A673 (cell line): ENCODE results near the gene SMAP2. TPM values are rescaled to one million over a fixed set of nuclear protein-coding genes. Genes with fewer than 3 reads are reported as not detected.

Experiments
- BruUV-seq: library from RNA; stranded (reverse); fragments of 400-500 nt; replicated peaks from 2 replicates; lab custom pipeline; 2021; lab: Mats Ljungman, UMichigan
- CTCF ChIA-PET: fragments of 300-600 bp; sonication (Branson Sonifier 250); formaldehyde crosslinking; loops from one replicate; lab custom pipeline; 2022; ENCODE audit warnings: antibody characterized with exemption; lab: Charles Lee
- POLR2A ChIA-PET: fragments of 300-600 bp; sonication (Branson Sonifier 250); formaldehyde crosslinking; loops from one replicate; lab custom pipeline; 2022; ENCODE audit warnings: antibody characterized with exemption; ENCODE audit not compliant: low non-redundant PET; lab: Charles Lee
- DNase-seq: peaks from one replicate; pipeline ENCODE4 v3.0.0-alpha.2; 2015; ENCODE audit warnings: low spot score
- H3K27ac ChIP-seq: fragments of 200-600 bp; sonication (generic); 2 replicates; pipeline ENCODE4 v1.5.1; 2016; ENCODE audit warnings: mixed run types, low read depth, mild to moderate bottlenecking, mixed read lengths, antibody characterized with exemption, low read length; ENCODE audit not compliant: poor library complexity, severe bottlenecking
- H3K27me3 ChIP-seq: fragments of 200-600 bp; sonication (generic); replicated peaks from 2 replicates; pipeline ENCODE4 v1.6.1; 2017; ENCODE audit warnings: mixed run types, low read depth, mild to moderate bottlenecking, mixed read lengths, antibody characterized with exemption, low read length; ENCODE audit not compliant: insufficient read depth, poor library complexity
- H3K36me3 ChIP-seq: fragments of 200-600 bp; sonication (generic); 2 replicates; pipeline ENCODE4 v1.6.1; 2016; ENCODE audit warnings: mixed run types, mild to moderate bottlenecking, mixed read lengths, antibody characterized with exemption, low read length; ENCODE audit not compliant: insufficient read depth, poor library complexity, severe bottlenecking
- H3K4me1 ChIP-seq: fragments of 200-600 bp; sonication (generic); 2 replicates; pipeline ENCODE4 v1.6.1; 2017; ENCODE audit warnings: mixed run types, mild to moderate bottlenecking, mixed read lengths, antibody characterized with exemption, low read length; ENCODE audit not compliant: insufficient read depth, poor library complexity, severe bottlenecking
- H3K4me3 ChIP-seq: fragments of 200-600 bp; sonication (generic); 2 replicates; pipeline ENCODE4 v1.5.1; 2016; ENCODE audit warnings: low read depth, mixed run types, mild to moderate bottlenecking, mixed read lengths, low read length; ENCODE audit not compliant: poor library complexity, severe bottlenecking
- H3K9me3 ChIP-seq: fragments of 200-600 bp; sonication (generic); 2 replicates; pipeline ENCODE4 v1.6.1; 2016; ENCODE audit warnings: mixed run types, low read depth, mild to moderate bottlenecking, mixed read lengths, antibody characterized with exemption, low read length; ENCODE audit not compliant: poor library complexity, severe bottlenecking
- CTCF ChIP-seq: fragments of 300-800, 200-600 bp; sonication (generic); conservative IDR thresholded peaks from 2 replicates; pipeline ENCODE4 v1.5.1; 2017; ENCODE audit warnings: low read depth, mild to moderate bottlenecking, antibody characterized with exemption, low read length, moderate library complexity, mixed read lengths
- EZH2 ChIP-seq: fragments of 200-600 bp; sonication (generic); IDR thresholded peaks from 2 replicates; pipeline ENCODE4 v1.6.1; 2017; ENCODE audit warnings: borderline replicate concordance, low read depth, mild to moderate bottlenecking, mixed read lengths, antibody characterized with exemption, low read length; ENCODE audit not compliant: poor library complexity, severe bottlenecking
- intact Hi-C: fragments of 100-400 bp; cut with micrococcal nuclease; formaldehyde crosslinking; loops from one replicate; pipeline ENCODE4 v1.10.0; 2022; ENCODE audit not compliant: unreplicated experiment
- total RNA-seq: library from RNA; stranded (reverse); gene quantifications from 2 replicates; pipeline ENCODE4 v1.2.3, GENCODE V29; 2021

The SMAP2 gene
- total RNA-seq, 1 experiment from 2014 or later, result 58.5 TPM

GRCh38 chr1:40362699-40363098 is 10.8 kb upstream of the SMAP2 start:
- H3K9me3 ChIP-seq, result peaks cover 5% of the 10 kb centered on the region
- BruUV-seq, result no TSS peak
- no peaks in the 10 kb centered on the region for H3K27me3 ChIP-seq
- no peaks in the 10 kb centered on the region for H3K36me3 ChIP-seq
- peaks cover 17% of the 10 kb centered on the region for H3K4me1 ChIP-seq
- H3K4me3 ChIP-seq, result no peak overlapping the region
- no peak for DNase-seq
- ChIA-PET POLR2A (no interaction called here), CTCF (interaction anchor here (1.0 kb wide), 1 partner anchor 25 kb away, joined by 3 read pairs; no protein-coding TSS in a partner anchor)
- no peak for TF ChIP-seq CTCF
- TF ChIP-seq EZH2, result no peak
- intact Hi-C loops, result no loop called here
- no peak overlapping the region for H3K27ac ChIP-seq

GRCh38 chr1:40363721-40364120 is 9.8 kb upstream of the SMAP2 start:
- intact Hi-C loops, result no loop called here
- DNase-seq, result peak; percentile 70
- Histone ChIP-seq H3K27ac (peak overlapping the region; percentile 13), H3K27me3 (no peaks in the 10 kb centered on the region), H3K36me3 (no peaks in the 10 kb centered on the region), H3K4me1 (peaks cover 17% of the 10 kb centered on the region), H3K4me3 (no peak overlapping the region), H3K9me3 (no peaks in the 10 kb centered on the region)
- TF ChIP-seq EZH2 (no peak), CTCF (0 out of 2 replicates have a peak, but pooled peaks have one; percentile 27)
- POLR2A ChIA-PET, result no interaction called here
- no TSS peak for BruUV-seq
- CTCF ChIA-PET, result interaction anchor here (0.9 kb wide), 2 partner anchors 48 to 74 kb away, joined by 3 to 4 read pairs; no protein-coding TSS in a partner anchor

GRCh38 chr1:40371707-40372258 is 1.7 kb upstream of the SMAP2 start:
- intact Hi-C loops, result no loop called here
- Histone ChIP-seq H3K27ac (no peak overlapping the region), H3K27me3 (no peaks in the 10 kb centered on the region), H3K36me3 (no peaks in the 10 kb centered on the region), H3K4me3 (no peak overlapping the region), H3K4me1 (peaks cover 31% of the 10 kb centered on the region), H3K9me3 (no peaks in the 10 kb centered on the region)
- DNase-seq, result peak; percentile 79
- BruUV-seq, result no TSS peak
- ChIA-PET POLR2A (no interaction called here), CTCF (no interaction called here)
- TF ChIP-seq CTCF (0 out of 2 replicates have a peak, but pooled peaks have one; percentile 18), EZH2 (no peak)
